Measurements from ENCODE around the gene SERPINA5. TPM values are rescaled to one million over a fixed set of nuclear protein-coding genes. Genes with fewer than 3 reads are reported as not detected.

Gene SERPINA5
- total and polyA plus RNA-seq, 8 donors, result 52.3 to 139 (median 96.0) TPM

DNA sequence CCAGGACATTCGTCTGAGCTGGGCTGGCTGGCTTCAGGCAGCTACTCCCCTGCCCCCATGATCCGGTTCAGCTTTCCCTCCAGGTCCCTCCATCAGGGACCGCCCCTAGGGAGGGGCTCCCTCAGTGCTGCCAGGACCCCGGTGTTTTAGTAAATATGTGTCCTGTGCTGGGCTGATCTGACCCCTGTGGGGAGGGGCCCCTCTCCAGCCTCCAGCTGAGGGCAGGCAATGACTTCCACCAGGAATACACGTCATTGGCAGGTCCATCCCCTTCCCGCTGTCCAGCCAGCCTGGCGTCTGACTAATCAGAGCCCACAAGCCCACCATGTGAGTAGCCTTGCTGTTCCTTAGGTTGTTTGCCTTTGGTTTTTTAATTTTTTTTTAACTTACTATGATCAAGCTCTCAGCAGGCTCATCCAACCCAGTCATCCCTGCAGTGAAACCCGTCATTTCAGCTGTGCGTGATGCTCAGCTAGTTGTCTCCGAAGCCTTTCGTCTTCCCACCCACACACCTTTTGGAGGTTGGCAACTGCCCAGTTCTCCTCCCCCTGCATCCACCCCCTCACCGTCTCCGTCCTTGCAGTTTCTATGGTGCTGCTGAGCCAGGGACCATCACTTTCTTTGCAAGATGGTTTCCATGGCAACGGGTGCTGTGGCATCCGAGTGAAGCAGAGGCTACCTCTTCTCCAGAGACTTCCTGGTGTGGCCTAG, 35.9 kb upstream of the SERPINA5 start:
- 81 to 84% methylated on average over 15 of the region's 15 CpGs for WGBS, 2 donors
- no peak for ATAC-seq
- Histone ChIP-seq H3K4me3 (no peak overlapping the region), H3K4me1 (peaks cover 0 to 1% (median 0%) of the 10 kb centered on the region in 3 donors), H3K36me3 (no peaks in the 10 kb centered on the region), H3K9me3 (no peaks in the 10 kb centered on the region), H3K27me3 (no peaks in the 10 kb centered on the region), H3K27ac (no peak overlapping the region)
- TF ChIP-seq, protein P1, sequence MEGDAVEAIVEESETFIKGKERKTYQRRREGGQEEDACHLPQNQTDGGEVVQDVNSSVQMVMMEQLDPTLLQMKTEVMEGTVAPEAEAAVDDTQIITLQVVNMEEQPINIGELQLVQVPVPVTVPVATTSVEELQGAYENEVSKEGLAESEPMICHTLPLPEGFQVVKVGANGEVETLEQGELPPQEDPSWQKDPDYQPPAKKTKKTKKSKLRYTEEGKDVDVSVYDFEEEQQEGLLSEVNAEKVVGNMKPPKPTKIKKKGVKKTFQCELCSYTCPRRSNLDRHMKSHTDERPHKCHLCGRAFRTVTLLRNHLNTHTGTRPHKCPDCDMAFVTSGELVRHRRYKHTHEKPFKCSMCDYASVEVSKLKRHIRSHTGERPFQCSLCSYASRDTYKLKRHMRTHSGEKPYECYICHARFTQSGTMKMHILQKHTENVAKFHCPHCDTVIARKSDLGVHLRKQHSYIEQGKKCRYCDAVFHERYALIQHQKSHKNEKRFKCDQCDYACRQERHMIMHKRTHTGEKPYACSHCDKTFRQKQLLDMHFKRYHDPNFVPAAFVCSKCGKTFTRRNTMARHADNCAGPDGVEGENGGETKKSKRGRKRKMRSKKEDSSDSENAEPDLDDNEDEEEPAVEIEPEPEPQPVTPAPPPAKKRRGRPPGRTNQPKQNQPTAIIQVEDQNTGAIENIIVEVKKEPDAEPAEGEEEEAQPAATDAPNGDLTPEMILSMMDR (IDR thresholded peaks at IDR 0.05), result no peak
- no peak for DNase-seq
- intact Hi-C loops (cut with DNase I), result loop anchor here in 1 of 3 donors (10.0 kb wide), 1 partner anchor 100 kb away; no protein-coding TSS in a partner anchor
- no peak for FAIRE-seq

GRCh38 chr14:94547151-94547680, 34.0 kb upstream of the SERPINA5 start:
- no peaks in the 10 kb centered on the region for H3K27me3 ChIP-seq
- ATAC-seq, result no peak
- no peaks in the 10 kb centered on the region for H3K36me3 ChIP-seq
- TF ChIP-seq, protein P1 (IDR thresholded peaks at IDR 0.05), result no peak
- intact Hi-C loops (cut with DNase I), result loop anchor here in 1 of 3 donors (10.0 kb wide), 1 partner anchor 102 kb away; no protein-coding TSS in a partner anchor
- FAIRE-seq, result no peak
- 92 to 95% methylated on average over 8 of the region's 8 CpGs for WGBS, 2 donors
- DNase-seq, result no peak
- no peak overlapping the region for H3K4me3 ChIP-seq
- H3K4me1 ChIP-seq, result no peaks in the 10 kb centered on the region
- H3K27ac ChIP-seq, result no peak overlapping the region
- H3K9me3 ChIP-seq, result no peaks in the 10 kb centered on the region

- intact Hi-C loops (cut with DNase I), result loop anchor here in 1 of 3 donors (10.0 kb wide), 1 partner anchor 103 kb away; no protein-coding TSS in a partner anchor
- H3K9me3 ChIP-seq, result no peaks in the 10 kb centered on the region
- H3K27ac ChIP-seq, result no peak overlapping the region
- H3K36me3 ChIP-seq, result no peaks in the 10 kb centered on the region
- ATAC-seq, result no peak
- DNase-seq, result no peak
- WGBS, 2 donors, result 61 to 84% methylated on average over 4 of the region's 4 CpGs
- no peaks in the 10 kb centered on the region for H3K4me1 ChIP-seq
- no peaks in the 10 kb centered on the region for H3K27me3 ChIP-seq
- H3K4me3 ChIP-seq, result no peak overlapping the region
- no peak for FAIRE-seq
- TF ChIP-seq, protein P1 (IDR thresholded peaks at IDR 0.05), result no peak
Observed at GRCh38 chr14:94547726-94548125, 33.5 kb upstream of the SERPINA5 start.

- Histone ChIP-seq H3K4me3 (no peak overlapping the region), H3K4me1 (no peaks in the 10 kb centered on the region), H3K27ac (no peak overlapping the region), H3K36me3 (no peaks in the 10 kb centered on the region), H3K27me3 (no peaks in the 10 kb centered on the region), H3K9me3 (no peaks in the 10 kb centered on the region)
- WGBS, 2 donors, result 86 to 92% methylated on average over 14 of the region's 14 CpGs
- TF ChIP-seq, protein P1 (IDR thresholded peaks at IDR 0.05), result no peak
- DNase-seq (no peak), FAIRE-seq (no peak), ATAC-seq (no peak)
- intact Hi-C loops (cut with DNase I), result loop anchor here in 1 of 3 donors (10.0 kb wide), 1 partner anchor 104 kb away; no protein-coding TSS in a partner anchor
Observed at GRCh38 chr14:94548131-94548998, 32.9 kb upstream of the SERPINA5 start.

Measured in pancreas (tissue), 10 donors.